ENCODE data around the gene TEPSIN.
A peak's percentile ranks its signal among the peaks of the same experiment; 100 is the strongest.

The TEPSIN gene

DNA sequence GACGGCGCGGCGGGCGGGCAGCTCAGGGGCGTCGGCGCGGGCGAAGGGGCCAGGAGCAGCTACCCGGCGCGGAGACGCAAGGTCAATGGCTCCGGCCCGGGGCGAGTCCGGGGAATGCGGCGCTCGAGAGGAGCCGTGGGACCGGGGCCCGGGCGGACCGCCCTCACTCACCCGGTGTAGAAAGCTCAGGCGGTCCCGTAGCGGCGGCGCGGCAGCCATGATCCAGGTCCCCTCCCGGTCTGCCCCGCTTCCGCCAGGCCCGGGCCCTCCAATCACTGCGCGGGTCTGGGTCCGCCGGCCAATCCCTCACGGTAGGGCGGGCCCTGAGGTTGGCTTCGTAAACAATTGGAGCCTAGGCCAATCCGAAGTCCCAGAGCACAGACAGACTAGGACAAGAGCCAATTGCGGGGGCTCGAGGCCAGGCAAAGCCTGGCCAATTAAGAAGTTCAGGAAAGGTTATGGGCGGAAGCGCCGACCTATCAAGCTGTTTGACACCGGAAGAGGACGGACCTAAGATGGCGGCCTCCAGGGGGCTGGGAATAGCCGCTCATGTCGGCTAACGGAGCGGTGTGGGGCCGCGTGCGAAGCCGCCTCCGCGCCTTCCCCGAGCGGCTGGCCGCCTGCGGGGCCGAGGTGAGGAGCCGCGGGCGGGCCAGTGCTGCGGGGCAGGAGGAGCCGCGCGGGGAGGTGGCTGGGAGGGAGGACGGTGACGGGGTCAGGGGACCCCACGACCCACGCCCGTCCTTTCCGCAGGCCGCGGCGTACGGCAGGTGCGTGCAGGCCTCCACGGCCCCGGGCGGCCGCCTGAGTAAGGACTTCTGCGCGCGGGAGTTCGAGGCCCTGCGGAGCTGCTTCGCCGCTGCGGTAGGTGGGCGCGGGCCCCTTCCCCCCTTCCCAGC is at the start of gene TEPSIN, which contains the start of gene NDUFAF8:
Gene TEPSIN, minus strand, starts transcription at position 241 of the 899 bp plus-strand sequence. Its CDS starts 22 bp downstream, at position 219.
Gene NDUFAF8, plus strand, starts transcription at position 504 of the 899 bp plus-strand sequence. Its CDS starts 46 bp downstream, at position 550.
- Histone ChIP-seq H2AFZ (ENCODE audit: low read depth, low read length) (peak within 1 kb of the TSS; percentile 85), H3K27ac (ENCODE audit: low read length) (peak within 1 kb of the TSS; percentile 79), H3K4me2 (ENCODE audit: insufficient read depth, low read length) (peak within 1 kb of the TSS; percentile 93), H4K20me1 (ENCODE audit: insufficient read depth, low read length) (peaks cover 43% of the 10 kb centered on the region), H3K79me2 (ENCODE audit: insufficient read depth, low read length) (peaks cover 65% of the 10 kb centered on the region), H3K9ac (ENCODE audit: low read depth, low read length) (peak within 1 kb of the TSS; percentile 85), H3K27me3 (ENCODE audit: insufficient read depth, low read length, poor library complexity) (no peaks in the 10 kb centered on the region), H3K9me3 (ENCODE audit: insufficient read depth, low read length, severe bottlenecking) (no peaks in the 10 kb centered on the region), H3K36me3 (ENCODE audit: insufficient read depth, low read length) (peaks cover 37% of the 10 kb centered on the region), H3K4me3 (ENCODE audit: low read depth in 1 of 2, low read length in 2 of 2) (peak within 1 kb of the TSS; percentile 82 to 89), H3K4me1 (ENCODE audit: insufficient read depth, low read length) (peaks cover 45% of the 10 kb centered on the region)
- ATAC-seq (ENCODE audit: insufficient read depth, low read depth) (peak; percentile 96), DNase-seq (peak; percentile 99)
- TF ChIP-seq, protein P1, sequence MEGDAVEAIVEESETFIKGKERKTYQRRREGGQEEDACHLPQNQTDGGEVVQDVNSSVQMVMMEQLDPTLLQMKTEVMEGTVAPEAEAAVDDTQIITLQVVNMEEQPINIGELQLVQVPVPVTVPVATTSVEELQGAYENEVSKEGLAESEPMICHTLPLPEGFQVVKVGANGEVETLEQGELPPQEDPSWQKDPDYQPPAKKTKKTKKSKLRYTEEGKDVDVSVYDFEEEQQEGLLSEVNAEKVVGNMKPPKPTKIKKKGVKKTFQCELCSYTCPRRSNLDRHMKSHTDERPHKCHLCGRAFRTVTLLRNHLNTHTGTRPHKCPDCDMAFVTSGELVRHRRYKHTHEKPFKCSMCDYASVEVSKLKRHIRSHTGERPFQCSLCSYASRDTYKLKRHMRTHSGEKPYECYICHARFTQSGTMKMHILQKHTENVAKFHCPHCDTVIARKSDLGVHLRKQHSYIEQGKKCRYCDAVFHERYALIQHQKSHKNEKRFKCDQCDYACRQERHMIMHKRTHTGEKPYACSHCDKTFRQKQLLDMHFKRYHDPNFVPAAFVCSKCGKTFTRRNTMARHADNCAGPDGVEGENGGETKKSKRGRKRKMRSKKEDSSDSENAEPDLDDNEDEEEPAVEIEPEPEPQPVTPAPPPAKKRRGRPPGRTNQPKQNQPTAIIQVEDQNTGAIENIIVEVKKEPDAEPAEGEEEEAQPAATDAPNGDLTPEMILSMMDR (IDR thresholded peaks at IDR 0.05; ENCODE audit: borderline replicate concordance, extremely low read depth, low read length, poor library complexity, severe bottlenecking), result no peak
- TF ChIP-seq EZH2 (IDR thresholded peaks at IDR 0.05; ENCODE audit: borderline replicate concordance, low read depth, low read length, severe bottlenecking), result no peak

DNA sequence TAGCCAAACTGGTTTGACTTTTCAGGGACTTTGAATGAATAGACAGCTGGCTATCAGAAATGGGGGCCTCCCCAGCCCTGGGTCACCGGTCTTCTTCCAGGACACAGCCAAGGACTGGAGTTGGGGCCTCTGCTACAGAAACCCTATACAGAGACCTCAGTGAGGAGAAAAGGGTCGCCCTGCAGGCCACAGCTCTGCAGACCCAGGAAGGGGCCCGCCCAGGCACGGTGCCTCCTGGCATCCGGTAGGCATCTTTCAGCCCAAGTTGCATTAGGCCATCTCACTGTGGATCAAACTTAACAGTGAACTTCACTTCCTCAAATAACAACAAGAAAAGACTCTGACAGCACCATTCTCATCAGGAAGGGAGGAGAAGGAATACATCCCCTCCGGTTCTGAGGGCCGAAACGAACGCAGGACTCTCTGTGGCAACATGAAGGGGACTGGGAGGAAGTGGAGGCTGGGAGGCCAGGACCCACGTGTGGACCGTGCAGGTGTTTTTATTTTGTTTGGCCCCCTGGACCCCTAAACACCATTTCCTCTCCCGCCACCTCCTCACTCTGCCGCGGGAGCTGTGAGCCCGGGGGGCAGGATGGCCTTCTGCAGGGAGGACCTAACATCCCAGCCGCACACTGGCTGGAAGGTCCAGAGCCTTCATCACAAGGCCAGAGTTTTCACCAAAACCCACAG is 49.0 kb upstream of the TEPSIN start:
- Histone ChIP-seq H3K4me1 (ENCODE audit: insufficient read depth, low read length) (peaks cover 4% of the 10 kb centered on the region), H3K79me2 (ENCODE audit: insufficient read depth, low read length) (peaks cover 68% of the 10 kb centered on the region), H3K9me3 (ENCODE audit: insufficient read depth, low read length, severe bottlenecking) (no peaks in the 10 kb centered on the region), H3K36me3 (ENCODE audit: insufficient read depth, low read length) (peaks cover 60% of the 10 kb centered on the region), H4K20me1 (ENCODE audit: insufficient read depth, low read length) (peaks cover 47% of the 10 kb centered on the region), H3K9ac (ENCODE audit: low read depth, low read length) (no peak overlapping the region), H2AFZ (ENCODE audit: low read depth, low read length) (no peak overlapping the region), H3K4me3 (ENCODE audit: low read depth in 1 of 2, low read length in 2 of 2) (no peak overlapping the region), H3K27me3 (ENCODE audit: insufficient read depth, low read length, poor library complexity) (no peaks in the 10 kb centered on the region), H3K4me2 (ENCODE audit: insufficient read depth, low read length) (no peak overlapping the region), H3K27ac (ENCODE audit: low read length) (no peak overlapping the region)
- DNase-seq (no peak), ATAC-seq (ENCODE audit: insufficient read depth, low read depth) (no peak)
- TF ChIP-seq EZH2 (IDR thresholded peaks at IDR 0.05; ENCODE audit: borderline replicate concordance, low read depth, low read length, severe bottlenecking), result no peak
- TF ChIP-seq, protein P1 (IDR thresholded peaks at IDR 0.05; ENCODE audit: borderline replicate concordance, extremely low read depth, low read length, poor library complexity, severe bottlenecking), result no peak

GRCh38 chr17:81287152-81287551 is 48.3 kb upstream of the TEPSIN start:
- Histone ChIP-seq H3K9ac (ENCODE audit: low read depth, low read length) (no peak overlapping the region), H4K20me1 (ENCODE audit: insufficient read depth, low read length) (peaks cover 47% of the 10 kb centered on the region), H3K36me3 (ENCODE audit: insufficient read depth, low read length) (peaks cover 67% of the 10 kb centered on the region), H2AFZ (ENCODE audit: low read depth, low read length) (no peak overlapping the region), H3K27me3 (ENCODE audit: insufficient read depth, low read length, poor library complexity) (no peaks in the 10 kb centered on the region), H3K4me2 (ENCODE audit: insufficient read depth, low read length) (no peak overlapping the region), H3K4me1 (ENCODE audit: insufficient read depth, low read length) (no peaks in the 10 kb centered on the region), H3K79me2 (ENCODE audit: insufficient read depth, low read length) (peaks cover 63% of the 10 kb centered on the region), H3K27ac (ENCODE audit: low read length) (no peak overlapping the region), H3K4me3 (ENCODE audit: low read depth in 1 of 2, low read length in 2 of 2) (no peak overlapping the region), H3K9me3 (ENCODE audit: insufficient read depth, low read length, severe bottlenecking) (no peaks in the 10 kb centered on the region)
- no peak for ATAC-seq (ENCODE audit: insufficient read depth, low read depth)
- no peak for DNase-seq
- TF ChIP-seq, protein P1 (IDR thresholded peaks at IDR 0.05; ENCODE audit: borderline replicate concordance, extremely low read depth, low read length, poor library complexity, severe bottlenecking), result no peak

Measured in DND-41 (cell line).